HG02840 (cell line): ENCODE data around the gene RPAIN.
A peak's percentile ranks its signal among the peaks of the same experiment; 100 is the strongest.
"Not testable (repeated sequence)": the region's sequence is repeated elsewhere in the genome, so short reads cannot be mapped to it uniquely, and the experiment has no call there.

Experiments used
- ATAC-seq: cut with Tn5 transposase; IDR thresholded peaks from one replicate; pipeline ENCODE4 v1.9.1; 2021; ENCODE audit warnings: mild to moderate bottlenecking, moderate library complexity, moderate number of reproducible peaks; ENCODE audit not compliant: unreplicated experiment, low FRiP score

RPAIN gene

DNA sequence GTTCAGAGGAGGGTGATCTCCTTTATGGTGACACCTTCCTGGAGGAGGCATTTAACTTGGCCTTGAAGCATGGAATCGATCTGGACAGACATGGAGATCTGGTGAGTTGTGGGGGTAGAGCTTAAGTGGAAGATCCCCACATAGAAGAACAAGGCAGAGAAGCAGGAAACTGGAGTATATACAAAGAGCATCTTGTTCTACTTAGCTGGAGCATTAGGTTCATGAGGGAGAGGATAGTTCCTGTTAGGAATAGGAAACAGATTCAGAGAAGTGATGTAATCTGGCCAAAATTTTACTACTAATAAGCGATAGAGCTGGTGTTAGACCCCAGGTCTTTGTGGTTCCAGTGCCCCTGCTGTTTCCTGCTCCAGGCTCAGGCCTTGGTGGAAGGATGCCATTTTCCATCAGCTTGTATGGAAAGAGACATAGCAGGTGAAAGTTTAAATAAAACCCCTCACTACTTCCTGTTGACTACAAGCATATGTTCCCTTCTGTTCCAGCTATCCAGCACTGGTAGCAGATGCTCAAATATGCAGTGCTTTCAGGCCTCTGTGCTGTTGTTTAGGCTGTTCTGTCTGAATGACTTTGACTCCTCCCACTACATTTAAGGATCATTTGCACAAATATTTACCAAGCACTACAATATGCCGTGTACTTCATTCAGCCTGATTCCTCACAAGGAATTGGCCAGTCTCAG lies 9.4 kb downstream of the RPAIN start:
- ATAC-seq, result no peak

DNA sequence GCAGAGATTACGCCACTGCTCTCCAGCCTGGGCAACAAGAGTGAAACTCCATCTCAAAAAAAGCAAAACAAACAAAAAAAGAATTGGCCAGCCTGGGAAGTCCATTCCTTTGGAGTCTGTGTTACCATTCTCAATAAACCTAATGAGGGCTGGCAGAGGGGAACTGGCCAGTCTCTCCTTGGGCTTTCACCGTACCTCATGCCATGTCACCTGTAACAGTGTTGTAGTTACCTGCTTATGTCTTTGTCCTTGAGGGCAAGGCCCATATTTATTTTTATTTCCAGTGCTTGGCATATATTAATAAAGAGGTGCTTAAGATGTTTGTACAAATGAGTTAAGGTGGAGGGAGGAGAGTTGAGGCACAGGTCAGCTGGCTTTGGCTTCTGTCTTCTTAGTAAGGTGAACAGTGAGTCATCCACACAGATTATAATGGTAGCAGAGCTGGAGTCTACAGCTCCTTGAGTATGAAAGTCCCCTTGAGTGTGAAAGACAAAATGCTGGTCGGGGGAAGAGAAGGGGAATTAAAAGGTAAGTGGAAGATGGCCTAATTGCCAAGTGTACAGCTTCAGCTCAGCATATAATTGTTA lies 10.5 kb downstream of the RPAIN start:
- ATAC-seq, result no peak

DNA sequence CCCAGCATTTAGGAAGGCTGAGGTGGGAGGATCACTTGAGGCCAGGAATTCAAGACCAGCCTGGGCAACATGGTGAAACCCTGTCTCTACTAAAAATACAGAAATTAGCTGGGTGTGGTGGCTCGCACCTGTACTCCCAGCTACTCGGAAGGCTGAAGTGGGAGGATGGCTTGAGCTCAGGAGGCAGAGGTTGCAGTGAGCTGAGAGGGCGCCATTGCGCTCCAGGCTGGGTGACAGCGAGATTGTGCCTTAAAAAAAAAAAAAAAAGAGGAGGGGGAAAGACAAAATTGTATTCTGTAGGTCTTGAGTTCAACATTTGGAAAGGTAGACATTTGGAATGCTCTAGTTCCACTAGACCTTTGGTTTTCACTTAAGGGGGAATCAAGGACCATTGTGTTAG lies 11.3 kb downstream of the RPAIN start:
- ATAC-seq, result not testable (repeated sequence)

DNA sequence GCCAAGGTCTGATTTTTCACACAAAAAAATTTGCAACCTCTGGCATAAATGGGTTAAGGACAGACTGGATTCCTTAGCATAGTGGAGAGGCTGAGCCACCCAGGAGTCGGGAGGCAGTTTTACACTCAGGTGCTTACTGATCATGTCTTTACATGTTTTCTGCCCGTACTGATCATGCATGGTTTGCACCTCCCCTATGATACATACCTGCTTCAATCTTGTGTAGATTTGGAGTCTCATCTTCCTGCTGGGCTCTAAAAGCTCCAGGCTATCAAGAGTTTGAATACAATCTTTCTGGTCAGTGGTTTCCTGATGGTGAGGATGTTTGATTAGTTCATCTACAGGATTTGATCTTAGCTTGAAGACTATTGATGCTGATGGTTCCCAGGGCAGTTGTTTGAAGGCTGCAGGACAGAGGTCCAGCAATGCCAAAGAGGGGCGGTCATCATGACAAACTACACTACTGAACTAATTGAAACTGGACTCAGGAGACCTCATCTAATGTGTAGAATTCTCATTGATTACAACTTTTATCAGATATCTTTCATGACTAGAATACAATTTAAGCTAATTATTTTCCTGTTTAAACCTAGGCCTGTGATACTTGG lies 12.1 kb downstream of the RPAIN start:
- ATAC-seq, result no peak

DNA sequence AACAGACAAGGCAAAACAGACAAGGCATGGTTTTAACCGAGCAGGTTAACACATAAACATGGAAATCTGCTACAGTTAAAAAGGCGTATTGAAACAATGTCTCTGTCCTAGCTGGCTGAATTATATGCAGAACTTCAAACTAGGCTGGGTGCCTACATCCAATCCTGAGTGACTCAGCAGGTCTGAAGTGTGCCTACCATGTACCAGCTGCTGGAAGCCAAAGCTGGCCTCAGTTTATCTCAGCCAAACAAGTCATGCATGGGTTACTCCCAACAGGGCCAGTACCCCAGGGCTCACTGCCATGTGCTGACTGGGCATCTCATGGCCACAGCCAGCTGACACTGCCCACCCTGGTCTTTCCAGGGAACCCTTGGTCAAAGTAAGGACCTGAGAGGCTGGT lies 15.0 kb downstream of the RPAIN start:
- no peak for ATAC-seq

DNA sequence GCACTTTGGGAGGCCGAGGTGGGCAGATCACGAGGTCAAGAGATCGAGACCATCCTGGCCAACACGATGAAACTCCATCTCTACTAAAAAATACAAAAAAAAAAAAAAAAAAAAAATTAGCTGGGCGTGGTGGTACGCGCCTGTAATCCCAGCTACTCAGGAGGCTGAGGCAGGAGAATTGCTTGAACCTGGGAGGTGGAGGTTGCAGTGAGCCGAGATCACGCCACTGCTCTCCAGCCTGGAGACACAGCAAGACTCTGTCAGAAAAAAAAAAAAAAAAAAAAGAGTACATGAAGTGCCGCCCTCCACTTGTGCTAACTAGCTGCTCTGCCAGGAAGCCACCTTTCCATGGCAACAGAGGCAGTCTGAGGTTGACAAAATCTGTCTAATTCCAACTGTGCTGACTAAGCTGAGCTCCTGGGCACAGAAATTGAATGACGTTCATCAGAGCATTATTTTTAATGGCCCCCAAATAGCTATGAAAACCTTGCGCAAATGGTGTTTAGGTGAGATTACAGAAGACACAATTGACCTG lies 15.9 kb downstream of the RPAIN start:
- ATAC-seq, result not testable (repeated sequence)

DNA sequence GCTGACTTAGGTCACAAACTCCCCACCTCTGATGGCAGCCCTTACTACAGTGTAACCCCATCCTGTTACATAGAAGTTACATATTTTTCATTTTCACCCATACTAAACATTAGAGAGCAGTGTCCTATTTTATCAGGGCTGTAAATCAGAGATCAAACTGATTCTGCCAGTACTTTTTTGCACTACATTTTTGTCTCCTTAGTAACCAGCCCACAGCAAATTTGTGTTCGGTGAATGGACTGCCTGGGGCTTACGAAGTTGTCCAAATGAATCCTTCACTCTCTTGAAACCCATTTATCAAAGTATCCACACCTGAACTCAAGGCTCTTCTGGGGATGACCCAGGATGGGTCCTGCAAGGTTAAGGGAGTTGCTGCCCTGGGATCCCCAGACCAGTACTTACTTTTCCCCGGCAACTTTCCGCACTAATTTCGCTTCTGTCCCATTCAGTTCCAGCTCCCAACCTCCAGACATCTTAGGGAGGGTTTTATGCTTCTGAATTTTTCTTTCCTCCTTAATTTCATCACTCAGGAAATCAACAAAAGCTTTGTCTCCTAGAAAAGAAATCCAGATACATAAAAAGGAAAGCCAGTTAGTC lies 17.8 kb downstream of the RPAIN start:
- ATAC-seq, result no peak

DNA sequence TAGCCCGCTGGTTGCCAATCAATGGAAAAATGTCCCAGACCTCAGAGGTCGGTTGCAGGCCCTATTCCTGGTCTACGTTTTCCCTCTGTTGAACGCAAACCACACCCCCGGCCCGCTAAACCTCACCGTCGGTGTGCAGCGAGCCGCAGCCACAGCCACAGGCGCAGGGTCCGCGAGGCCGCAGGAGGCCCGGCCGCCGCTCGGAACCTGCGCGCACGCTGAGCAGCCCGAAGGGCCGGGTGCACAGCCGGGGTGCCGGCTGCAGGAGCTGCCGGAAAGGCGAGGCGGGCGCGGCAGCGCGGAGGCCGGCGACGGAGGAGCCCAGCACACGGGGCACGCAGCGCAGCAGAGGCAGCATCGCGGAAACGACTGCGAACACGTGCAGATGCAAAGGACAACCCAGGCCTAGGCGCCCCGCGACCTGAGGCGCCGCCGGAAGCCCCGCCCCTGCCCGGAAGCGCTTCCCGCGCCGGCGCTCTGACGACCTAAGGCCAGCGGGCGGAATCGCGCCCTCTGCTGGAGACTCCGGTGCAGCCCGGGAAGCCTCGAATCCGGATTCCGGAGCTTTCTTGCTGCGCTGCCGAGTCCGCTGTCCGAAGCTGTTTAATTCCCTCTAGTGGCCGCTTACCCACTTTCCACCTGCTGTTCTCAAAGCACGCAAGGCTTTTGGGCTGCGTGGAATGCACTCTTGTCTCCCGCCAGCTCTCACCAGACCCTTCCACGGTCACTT lies 18.9 kb downstream of the RPAIN start, which contains the start of gene C1QBP:
TSS of gene C1QBP (minus strand) at position 440 of the 730 bp plus-strand sequence. CDS start at position 358, 82 bp downstream.
- peak; percentile 73 for ATAC-seq

DNA sequence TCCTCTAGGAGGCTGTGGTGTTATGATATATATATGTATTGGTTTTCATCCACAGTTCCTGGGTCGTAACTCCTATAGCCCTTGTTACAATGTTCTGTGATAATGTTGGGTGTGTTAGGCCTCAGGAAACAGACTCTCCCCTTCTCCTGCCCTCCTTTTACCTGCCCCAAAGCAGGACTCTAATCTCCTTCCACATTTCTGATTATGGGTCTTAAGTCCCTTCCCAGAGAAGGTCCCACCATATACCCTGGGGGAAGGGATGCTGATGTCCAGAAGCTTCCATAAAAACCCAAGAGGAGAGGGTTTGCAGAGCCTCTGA lies 19.4 kb downstream of the RPAIN start:
- no peak for ATAC-seq

DNA sequence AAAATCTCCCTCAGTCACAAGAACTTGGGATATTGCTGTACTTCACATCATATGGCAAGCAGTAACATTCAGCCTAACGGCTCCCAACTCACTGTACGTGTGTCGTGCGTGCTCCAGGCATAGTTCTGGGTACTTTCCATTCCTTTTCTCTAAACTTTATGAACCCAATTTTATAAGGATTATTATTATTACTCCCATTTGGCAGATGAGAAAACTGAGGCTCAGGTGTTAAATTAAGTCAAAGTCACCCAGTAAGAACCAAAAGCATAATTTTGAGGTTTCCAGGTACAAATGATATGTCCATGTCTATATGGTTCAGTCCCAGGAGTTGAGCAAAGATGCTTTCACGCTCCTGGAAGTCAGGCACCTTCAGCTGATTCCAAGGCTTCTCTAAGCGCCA lies 23.7 kb downstream of the RPAIN start:
- ATAC-seq, result no peak

DNA sequence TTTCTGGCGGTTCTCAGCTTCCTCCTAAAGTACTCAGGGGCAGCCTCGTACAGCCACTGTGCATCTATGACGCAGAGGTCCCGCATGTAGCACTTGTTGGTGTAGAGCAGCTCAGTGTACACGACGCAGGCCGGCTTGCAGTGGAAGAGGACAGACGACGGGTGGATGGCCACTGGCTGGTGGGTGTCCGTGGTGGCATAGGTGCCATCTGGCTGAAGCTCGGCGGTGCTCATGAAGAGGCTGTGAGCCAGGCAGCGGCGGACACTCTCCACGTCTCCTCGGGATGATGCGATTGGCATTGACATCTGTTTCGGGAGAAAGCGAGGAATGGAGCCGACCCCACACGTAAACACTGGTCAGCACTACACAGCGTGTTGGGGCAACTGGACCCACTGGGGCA lies 24.2 kb downstream of the RPAIN start:
- no peak for ATAC-seq

DNA sequence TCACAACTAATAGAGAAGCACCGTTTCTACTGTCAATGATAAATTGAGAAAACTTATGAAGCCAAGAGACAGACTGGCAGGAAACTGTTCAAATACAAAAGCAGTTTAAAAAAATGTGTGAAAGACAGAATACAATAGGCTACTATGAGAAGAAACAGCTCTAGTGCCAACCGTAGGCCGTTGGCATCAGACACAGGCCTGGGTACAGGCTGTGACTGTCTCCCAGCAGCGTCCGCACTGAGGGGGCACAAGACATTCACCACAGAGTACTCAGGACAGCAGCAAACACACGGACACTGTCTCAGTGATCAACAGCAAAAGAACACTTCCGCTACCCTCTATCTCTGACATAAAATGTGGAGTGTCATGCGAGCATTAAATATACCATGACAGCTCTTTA lies 26.8 kb downstream of the RPAIN start:
- no peak for ATAC-seq

DNA sequence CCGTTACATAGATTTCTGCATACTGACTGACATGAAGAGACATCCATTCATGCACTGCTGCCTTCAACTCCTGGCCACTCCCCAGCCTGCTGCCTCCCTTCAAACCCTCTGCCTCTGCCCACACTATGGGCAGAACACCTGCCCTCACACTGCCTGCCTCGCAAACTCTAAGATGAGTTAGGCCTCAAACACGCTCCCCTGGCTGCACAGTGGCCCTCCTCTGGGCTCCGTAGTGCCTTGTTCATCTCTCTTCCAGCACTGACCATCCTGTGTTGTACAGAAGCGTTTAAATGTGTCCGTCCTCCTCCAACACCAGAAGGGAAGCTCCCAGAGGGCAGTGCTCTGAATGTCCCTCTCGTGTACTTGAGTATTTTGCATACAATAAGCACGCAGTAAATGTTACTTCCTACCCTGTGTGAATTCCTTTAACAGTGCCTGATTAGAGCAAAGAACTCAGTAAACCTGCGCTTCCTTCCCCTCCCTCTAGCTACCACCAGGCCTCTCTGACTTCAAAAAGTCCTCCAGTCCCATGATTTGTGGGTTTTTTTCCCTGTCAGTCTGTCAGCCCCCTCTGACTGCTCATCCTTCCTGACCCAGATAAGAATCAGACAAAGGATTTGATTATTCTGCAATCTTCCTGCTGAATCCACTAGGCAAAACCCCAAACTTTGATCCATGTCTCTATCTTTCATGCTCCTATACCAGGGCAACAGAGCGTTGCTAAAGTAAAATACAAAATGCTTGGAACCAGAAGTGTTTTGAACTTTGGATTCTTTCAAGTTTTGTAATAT lies 44.9 kb downstream of the RPAIN start:
- no peak for ATAC-seq

DNA sequence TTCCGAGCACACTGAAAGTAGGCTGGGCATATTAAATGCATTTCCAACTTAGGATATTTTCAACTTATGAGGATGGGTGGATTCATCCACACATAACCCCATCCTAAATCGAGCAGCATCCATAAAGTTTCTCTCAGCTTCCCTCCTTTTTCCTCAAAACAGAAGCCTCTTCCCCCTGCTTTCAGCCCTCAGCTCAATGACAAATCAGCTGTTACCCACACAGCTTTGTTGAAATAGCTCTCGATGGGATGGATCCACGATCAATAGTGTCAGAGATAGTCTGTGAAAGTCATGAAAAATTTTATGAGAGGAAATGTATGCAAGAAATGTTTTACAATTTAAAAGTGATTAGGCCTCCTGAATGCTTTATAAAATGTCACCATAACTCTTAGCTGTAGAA lies 46.3 kb downstream of the RPAIN start:
- ATAC-seq, result no peak

DNA sequence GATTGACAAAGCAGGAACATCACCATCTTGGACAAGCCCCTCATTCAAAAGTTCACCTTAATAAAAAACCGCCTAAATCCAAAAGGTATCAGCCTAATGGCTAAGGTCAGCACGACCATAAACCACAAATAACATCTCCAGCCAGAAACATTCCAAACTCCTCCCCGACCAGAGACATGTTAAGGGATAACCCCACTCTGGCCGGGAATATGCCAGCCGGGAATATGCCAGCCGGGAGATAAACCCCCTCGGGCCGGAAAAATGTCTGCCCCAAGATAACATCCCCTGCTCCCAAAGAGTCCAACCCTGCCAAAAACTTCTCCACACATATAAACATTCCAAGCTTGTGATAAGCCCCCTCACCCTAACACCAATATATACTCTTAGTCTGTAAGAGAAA lies 47.4 kb downstream of the RPAIN start:
- ATAC-seq, result no peak

DNA sequence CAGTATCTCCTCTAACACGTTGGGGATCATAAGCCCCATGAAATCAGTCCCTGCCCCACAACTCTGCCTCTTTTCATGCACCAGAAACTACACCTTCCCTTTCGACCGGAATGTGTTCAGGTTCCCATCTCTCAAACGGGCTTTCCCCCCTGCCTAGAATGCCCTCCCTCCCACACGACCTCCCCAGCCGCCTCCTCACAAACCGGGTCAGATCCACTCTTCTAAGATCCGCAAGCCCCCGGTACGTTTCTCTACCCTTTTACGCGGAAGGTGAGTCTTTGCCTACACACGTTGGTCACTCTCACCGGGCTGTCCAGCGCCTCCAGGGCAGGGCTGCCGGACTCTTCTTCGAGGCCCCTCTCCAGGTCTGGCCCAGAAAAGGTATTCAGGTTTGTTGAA lies 48.1 kb downstream of the RPAIN start:
- ATAC-seq, result peak; percentile 9

DNA sequence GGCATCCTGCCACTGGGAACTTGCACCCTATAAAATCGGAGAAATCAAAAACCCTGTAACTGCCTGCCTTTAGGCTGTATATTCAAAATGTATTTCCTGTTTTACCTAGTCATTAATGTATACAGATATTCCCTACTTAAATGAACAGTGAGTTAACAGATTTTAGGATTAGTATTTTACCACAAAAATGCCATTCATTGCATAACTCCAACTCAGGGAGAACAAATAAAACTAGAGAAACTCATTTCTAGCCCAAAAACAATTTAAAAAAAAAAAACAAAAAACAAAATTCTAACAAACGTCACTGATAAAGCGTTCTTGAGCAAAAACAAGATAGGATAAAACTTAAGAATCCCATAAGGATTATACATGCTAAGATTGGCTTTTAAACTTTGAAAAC lies 52.5 kb downstream of the RPAIN start:
- no peak for ATAC-seq

DNA sequence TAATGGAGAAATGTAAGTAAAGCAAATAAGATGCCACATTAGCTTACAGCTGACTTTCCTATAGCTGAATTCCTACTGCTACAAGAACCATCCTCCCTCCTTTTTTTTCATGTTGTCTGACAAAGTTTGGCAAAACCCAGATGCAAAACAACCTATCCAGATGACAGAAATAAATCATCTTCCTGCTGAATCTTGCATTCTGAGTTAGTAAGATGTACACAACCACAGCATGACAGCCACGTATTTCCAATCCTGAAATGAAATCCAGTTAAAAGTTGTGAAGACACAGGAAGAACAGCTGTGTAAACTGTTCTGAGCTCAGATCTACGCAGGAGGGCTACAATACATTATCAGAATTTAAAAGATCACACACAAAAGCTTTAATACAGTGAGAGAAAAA lies 53.9 kb downstream of the RPAIN start:
- ATAC-seq, result no peak

DNA sequence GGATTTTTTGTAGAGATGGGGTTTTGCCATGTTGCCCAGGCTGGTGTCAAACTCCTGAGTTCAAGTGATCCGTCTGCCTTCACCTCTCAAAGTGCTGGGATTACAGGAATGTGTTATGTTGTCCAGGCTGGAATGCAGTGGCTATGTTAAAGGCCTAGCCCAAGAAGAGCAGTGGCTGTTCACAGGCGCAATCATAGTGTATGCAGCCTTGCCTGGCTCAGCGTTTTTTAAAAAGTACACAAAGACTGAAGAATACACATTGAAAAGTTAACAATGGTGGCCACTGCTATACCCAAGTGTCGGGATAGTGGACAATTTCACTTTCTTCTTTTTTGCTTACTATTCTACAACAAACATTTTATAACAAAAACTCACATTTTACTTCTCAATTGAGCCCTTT lies 59.0 kb downstream of the RPAIN start:
- ATAC-seq, result no peak

DNA sequence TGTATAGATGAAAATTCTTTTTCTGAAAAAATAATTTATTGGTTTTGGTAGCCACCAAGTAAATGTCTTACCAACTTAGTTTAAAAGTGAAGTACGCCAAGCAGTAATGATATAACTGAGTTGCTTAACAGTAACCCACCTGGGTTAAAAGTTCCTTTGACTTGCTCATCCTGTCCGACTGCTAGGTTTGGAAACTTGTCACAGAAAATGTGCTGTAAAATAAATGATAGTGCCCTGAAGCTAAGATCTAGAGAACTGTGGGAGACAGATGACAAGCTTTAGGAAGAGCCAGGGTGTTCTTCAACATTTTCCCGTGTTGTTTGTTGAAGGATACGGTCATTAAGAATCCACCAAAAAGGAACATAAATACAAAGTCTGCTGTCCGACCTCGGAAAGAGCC lies 61.0 kb downstream of the RPAIN start:
- ATAC-seq, result no peak
